Measurements from ENCODE around the gene LTBP1.

Gene LTBP1

DNA sequence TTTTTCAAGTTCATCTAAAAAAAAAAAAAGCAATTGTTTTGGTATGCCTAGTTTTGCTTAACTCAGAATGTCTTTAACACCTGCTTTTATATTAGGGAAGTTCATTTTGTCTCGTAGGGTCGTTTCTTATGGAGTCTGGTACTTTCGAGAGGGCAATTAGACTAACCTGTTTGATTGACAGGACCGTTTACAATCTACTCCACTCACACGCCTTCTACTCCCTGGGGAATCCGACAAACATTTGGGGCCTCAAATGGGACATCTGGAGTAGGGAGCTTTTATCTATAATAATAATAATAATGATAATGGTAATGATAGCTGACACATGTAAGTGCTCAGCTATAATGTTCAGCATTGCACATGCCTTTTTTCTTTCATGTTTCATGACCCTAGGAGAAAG is 268.1 kb downstream of the LTBP1 start:
- Histone ChIP-seq H3K27me3 (ENCODE audit: insufficient read depth, poor library complexity, severe bottlenecking) (no peaks in the 10 kb centered on the region), H3K4me3 (replicated peaks; ENCODE audit: insufficient read depth, low read length) (no peak overlapping the region), H3K27ac (replicated peaks) (no peak overlapping the region)
- no peak for DNase-seq (ENCODE audit: low read depth in 1 of 2, low spot score in 1 of 2)
- TF ChIP-seq GABPA (IDR thresholded peaks at IDR 0.05; ENCODE audit: low read depth) (no peak), POLR2AphosphoS5 (IDR thresholded peaks at IDR 0.05; ENCODE audit: low read depth) (no peak)

DNA sequence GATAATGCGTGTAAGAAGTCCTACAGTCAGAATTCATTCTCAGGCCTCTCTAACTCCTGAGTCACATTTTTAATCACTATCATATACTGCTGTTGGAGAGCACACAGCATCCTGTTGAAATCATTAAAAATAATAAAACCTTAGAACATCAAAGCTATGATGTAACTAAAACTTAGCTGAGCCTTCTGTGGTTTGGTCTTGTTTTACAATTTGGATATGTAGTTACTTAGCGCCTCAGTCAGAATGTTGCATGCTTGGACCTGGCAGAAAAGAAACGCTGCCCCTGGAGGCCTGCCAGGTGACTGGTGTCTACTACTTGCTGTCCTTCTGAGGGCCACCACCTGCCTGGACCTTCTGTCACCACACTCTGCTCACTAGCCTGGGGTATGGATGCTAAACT is 268.5 kb downstream of the LTBP1 start:
- TF ChIP-seq REST (IDR thresholded peaks at IDR 0.05; ENCODE audit: insufficient replicate concordance, low read depth): no peak
- TF ChIP-seq, protein P1, sequence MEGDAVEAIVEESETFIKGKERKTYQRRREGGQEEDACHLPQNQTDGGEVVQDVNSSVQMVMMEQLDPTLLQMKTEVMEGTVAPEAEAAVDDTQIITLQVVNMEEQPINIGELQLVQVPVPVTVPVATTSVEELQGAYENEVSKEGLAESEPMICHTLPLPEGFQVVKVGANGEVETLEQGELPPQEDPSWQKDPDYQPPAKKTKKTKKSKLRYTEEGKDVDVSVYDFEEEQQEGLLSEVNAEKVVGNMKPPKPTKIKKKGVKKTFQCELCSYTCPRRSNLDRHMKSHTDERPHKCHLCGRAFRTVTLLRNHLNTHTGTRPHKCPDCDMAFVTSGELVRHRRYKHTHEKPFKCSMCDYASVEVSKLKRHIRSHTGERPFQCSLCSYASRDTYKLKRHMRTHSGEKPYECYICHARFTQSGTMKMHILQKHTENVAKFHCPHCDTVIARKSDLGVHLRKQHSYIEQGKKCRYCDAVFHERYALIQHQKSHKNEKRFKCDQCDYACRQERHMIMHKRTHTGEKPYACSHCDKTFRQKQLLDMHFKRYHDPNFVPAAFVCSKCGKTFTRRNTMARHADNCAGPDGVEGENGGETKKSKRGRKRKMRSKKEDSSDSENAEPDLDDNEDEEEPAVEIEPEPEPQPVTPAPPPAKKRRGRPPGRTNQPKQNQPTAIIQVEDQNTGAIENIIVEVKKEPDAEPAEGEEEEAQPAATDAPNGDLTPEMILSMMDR (IDR thresholded peaks at IDR 0.05; ENCODE audit: insufficient read depth, low read length): no peak
- H3K4me3 ChIP-seq (replicated peaks; ENCODE audit: insufficient read depth, low read length): no peak overlapping the region
- H3K27ac ChIP-seq (replicated peaks): no peak overlapping the region
- no peak for DNase-seq (ENCODE audit: low read depth in 1 of 2, low spot score in 1 of 2)
- no peaks in the 10 kb centered on the region for H3K27me3 ChIP-seq (ENCODE audit: insufficient read depth, poor library complexity, severe bottlenecking)

DNA sequence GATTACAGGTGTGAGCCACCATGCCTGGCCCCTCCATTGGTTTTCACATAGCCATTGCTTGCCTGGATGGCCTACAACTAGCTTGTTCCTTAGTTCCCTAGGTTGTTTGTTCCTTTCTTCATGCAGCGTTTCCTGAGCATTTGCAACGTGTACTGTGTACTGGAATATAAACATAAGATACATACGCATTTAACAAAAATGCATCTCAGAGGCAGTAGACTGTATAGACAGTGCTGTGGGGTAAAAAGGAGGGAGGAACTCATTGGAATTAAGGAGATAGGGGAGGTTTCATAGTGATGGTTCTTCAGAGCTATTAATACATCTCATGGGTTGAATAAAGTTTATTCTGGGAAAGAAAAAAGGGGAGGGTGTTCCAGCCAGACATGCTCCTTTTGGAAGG is 269.2 kb downstream of the LTBP1 start:
- Histone ChIP-seq H3K27me3 (ENCODE audit: insufficient read depth, poor library complexity, severe bottlenecking) (no peaks in the 10 kb centered on the region), H3K27ac (replicated peaks) (no peak overlapping the region), H3K4me3 (replicated peaks; ENCODE audit: insufficient read depth, low read length) (no peak overlapping the region)
- no peak for DNase-seq (ENCODE audit: low read depth in 1 of 2, low spot score in 1 of 2)
- TF ChIP-seq SPI1 (IDR thresholded peaks at IDR 0.05; ENCODE audit: borderline replicate concordance, low read depth): no peak
- no peak for TF ChIP-seq GABPA (IDR thresholded peaks at IDR 0.05; ENCODE audit: low read depth)
- no peak for TF ChIP-seq POLR2AphosphoS5 (IDR thresholded peaks at IDR 0.05; ENCODE audit: low read depth)
- TF ChIP-seq REST (IDR thresholded peaks at IDR 0.05; ENCODE audit: insufficient replicate concordance, low read depth): no peak
- TF ChIP-seq, protein P1 (IDR thresholded peaks at IDR 0.05; ENCODE audit: insufficient read depth, low read length): no peak

GRCh38 chr2:33216508-33217182 is 269.9 kb downstream of the LTBP1 start:
- Histone ChIP-seq H3K4me3 (replicated peaks; ENCODE audit: insufficient read depth, low read length) (no peak overlapping the region), H3K27ac (replicated peaks) (no peak overlapping the region), H3K27me3 (ENCODE audit: insufficient read depth, poor library complexity, severe bottlenecking) (peaks cover 3% of the 10 kb centered on the region)
- no peak for DNase-seq (ENCODE audit: low read depth in 1 of 2, low spot score in 1 of 2)
- TF ChIP-seq GABPA (IDR thresholded peaks at IDR 0.05; ENCODE audit: low read depth) (no peak), REST (IDR thresholded peaks at IDR 0.05; ENCODE audit: insufficient replicate concordance, low read depth) (no peak), POLR2AphosphoS5 (IDR thresholded peaks at IDR 0.05; ENCODE audit: low read depth) (no peak), SPI1 (IDR thresholded peaks at IDR 0.05; ENCODE audit: borderline replicate concordance, low read depth) (no peak)
- TF ChIP-seq, protein P1 (IDR thresholded peaks at IDR 0.05; ENCODE audit: insufficient read depth, low read length): no peak

Data from HL-60 (cell line).